Right lobe of liver (tissue), 4 donors: ENCODE data around the gene URAD.

Experiments
- POLR2A ChIP-seq: fragments of 450-650 bp; IDR thresholded peaks from one replicate; pipeline ENCODE4 v1.6.1; 2017; ENCODE audit warnings: antibody characterized with exemption, mild to moderate bottlenecking
- TF ChIP-seq, protein P1 (sequence below), 4 donors: fragments of 200-600 bp in 3 of 4; fragments of 450-650 bp in 1 of 4; IDR thresholded peaks; one replicate each; pipeline versions ENCODE4 v1.5.1 to v1.8.0; 2016 to 2022; ENCODE audit warnings: antibody characterized with exemption in 4 of 4, mild to moderate bottlenecking in 2 of 4
- donor health status: DM: no; HTN: no; CAD: no.
- donor health status: DM: no; HTN: no; CAD: no.
- donor health status: DM: no; HTN: yes; CAD: no.

DNA sequence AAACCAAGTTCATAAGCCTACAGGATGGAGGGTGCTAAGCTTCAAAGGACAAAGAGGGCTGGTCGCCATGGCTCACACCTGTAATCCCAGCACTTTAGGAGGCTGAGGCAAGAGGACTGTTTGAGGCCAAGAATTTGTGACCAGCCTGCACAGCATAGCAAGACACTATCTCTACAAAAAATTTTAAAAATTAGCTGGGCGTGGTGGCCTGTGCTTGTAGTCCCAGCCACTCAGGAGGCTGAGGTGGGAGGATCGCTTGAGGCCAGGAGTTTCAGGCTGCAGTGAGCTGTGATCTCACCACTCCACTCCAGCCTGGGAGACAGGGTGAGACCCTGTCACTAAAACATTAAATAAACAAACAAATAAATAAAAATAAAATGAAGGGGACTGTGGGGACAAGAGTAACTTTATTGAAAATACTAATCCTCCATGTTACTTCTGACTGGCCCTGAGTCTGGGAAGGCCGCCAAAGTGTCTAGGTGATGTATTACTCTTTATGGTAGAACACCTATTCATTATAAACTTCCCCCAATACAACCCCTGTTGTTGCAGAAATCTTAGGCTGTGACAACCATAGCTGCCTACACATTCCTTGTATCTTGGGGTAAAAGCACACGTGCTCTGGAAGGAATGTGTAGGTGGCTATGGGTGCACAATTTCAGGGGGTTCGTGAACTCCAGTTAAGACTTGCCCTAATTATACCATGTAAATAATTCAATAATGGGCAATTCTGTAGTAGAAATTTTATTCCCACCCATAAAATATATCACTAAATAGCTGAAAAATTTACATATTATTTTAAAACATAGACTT, 14.6 kb upstream of the URAD start:
- TF ChIP-seq, protein P1, sequence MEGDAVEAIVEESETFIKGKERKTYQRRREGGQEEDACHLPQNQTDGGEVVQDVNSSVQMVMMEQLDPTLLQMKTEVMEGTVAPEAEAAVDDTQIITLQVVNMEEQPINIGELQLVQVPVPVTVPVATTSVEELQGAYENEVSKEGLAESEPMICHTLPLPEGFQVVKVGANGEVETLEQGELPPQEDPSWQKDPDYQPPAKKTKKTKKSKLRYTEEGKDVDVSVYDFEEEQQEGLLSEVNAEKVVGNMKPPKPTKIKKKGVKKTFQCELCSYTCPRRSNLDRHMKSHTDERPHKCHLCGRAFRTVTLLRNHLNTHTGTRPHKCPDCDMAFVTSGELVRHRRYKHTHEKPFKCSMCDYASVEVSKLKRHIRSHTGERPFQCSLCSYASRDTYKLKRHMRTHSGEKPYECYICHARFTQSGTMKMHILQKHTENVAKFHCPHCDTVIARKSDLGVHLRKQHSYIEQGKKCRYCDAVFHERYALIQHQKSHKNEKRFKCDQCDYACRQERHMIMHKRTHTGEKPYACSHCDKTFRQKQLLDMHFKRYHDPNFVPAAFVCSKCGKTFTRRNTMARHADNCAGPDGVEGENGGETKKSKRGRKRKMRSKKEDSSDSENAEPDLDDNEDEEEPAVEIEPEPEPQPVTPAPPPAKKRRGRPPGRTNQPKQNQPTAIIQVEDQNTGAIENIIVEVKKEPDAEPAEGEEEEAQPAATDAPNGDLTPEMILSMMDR (IDR thresholded peaks at IDR 0.05) = no peak
- TF ChIP-seq POLR2A = no peak
